Naive thymus-derived CD4-positive, alpha-beta T cell (primary cell): ENCODE results near the gene ABCC2. TPM values are rescaled to one million over a fixed set of nuclear protein-coding genes. Genes with fewer than 3 reads are reported as not detected.

ENCODE experiments used
- ATAC-seq: fragments of 150-1000 bp; cut with Tn5 transposase; 2 replicates; pipeline ENCODE4 v1.10.0; 2021; ENCODE audit warnings: mild to moderate bottlenecking, moderate library complexity
- CTCF ChIA-PET: fragments of 350-600 bp; sonication (Branson Sonifier 250); formaldehyde crosslinking; loops from one replicate; lab custom pipeline; 2021; ENCODE audit warnings: antibody characterized with exemption; lab: Charles Lee
- POLR2A ChIA-PET: fragments of 350-600 bp; sonication (Branson Sonifier 250); formaldehyde crosslinking; loops from one replicate; lab custom pipeline; 2021; ENCODE audit warnings: antibody characterized with exemption, inconsistent platforms; lab: Charles Lee
- DNase-seq, 9 donors: peaks; one replicate each; pipeline versions ENCODE4 v3.0.0 to v3.0.0-alpha.2; 2020 to 2022; ENCODE audit warnings: mixed read lengths in 1 of 9
- H3K27ac ChIP-seq: one replicate; pipeline ENCODE4 v1.7.0; 2013; ENCODE audit warnings: mild to moderate bottlenecking, low read depth, low read length, moderate library complexity
- H3K27me3 ChIP-seq, 2 donors: one replicate each; pipeline ENCODE4 v1.7.0; 2013; ENCODE audit warnings: low read length in 2 of 2, mild to moderate bottlenecking in 2 of 2, moderate library complexity in 2 of 2; ENCODE audit not compliant: control insufficient read depth in 2 of 2, insufficient read depth in 2 of 2
- H3K36me3 ChIP-seq, 3 experiments: 1 replicate in 2 of 3; 2 replicates in 1 of 3; pipeline ENCODE4 v1.7.0; 2013; ENCODE audit warnings: low read length in 3 of 3, mild to moderate bottlenecking in 3 of 3, moderate library complexity in 1 of 3; ENCODE audit not compliant: insufficient read depth in 3 of 3, control insufficient read depth in 2 of 3
- H3K4me1 ChIP-seq, 2 donors: one replicate each; pipeline ENCODE4 v1.7.0; 2013; ENCODE audit warnings: low read length in 2 of 2, mild to moderate bottlenecking in 2 of 2, moderate library complexity in 1 of 2; ENCODE audit not compliant: control insufficient read depth in 2 of 2, insufficient read depth in 2 of 2
- H3K4me3 ChIP-seq: 2 replicates; pipeline ENCODE4 v1.7.0; 2013; ENCODE audit warnings: mild to moderate bottlenecking, low read length
- H3K9me3 ChIP-seq, 3 experiments: 1 replicate in 2 of 3; 2 replicates in 1 of 3; pipeline ENCODE4 v1.7.0; 2013; ENCODE audit warnings: low read length in 3 of 3; ENCODE audit not compliant: control insufficient read depth in 2 of 3
- H3K27ac Mint-ChIP-seq, 9 donors: one replicate each; pipeline ENCODE4 v1.8.0; 2020 to 2022; ENCODE audit warnings: mixed read lengths in 9 of 9, mild to moderate bottlenecking in 8 of 9, moderate library complexity in 5 of 9, inconsistent platforms in 2 of 9
- H3K27me3 Mint-ChIP-seq, 5 donors: one replicate each; pipeline ENCODE4 v1.8.0; 2021 to 2022; ENCODE audit warnings: mixed read lengths in 5 of 5, mild to moderate bottlenecking in 1 of 5
- H3K36me3 Mint-ChIP-seq, 5 donors: one replicate each; pipeline ENCODE4 v1.8.0; 2020 to 2022; ENCODE audit warnings: mixed read lengths in 5 of 5, mild to moderate bottlenecking in 3 of 5, inconsistent platforms in 1 of 5
- H3K4me1 Mint-ChIP-seq, 7 donors: one replicate each; pipeline ENCODE4 v1.8.0; 2020 to 2022; ENCODE audit warnings: mixed read lengths in 7 of 7, mild to moderate bottlenecking in 3 of 7, inconsistent platforms in 1 of 7
- H3K4me3 Mint-ChIP-seq, 10 donors: one replicate each; pipeline ENCODE4 v1.8.0; 2020 to 2022; ENCODE audit warnings: mild to moderate bottlenecking in 10 of 10, mixed read lengths in 10 of 10, moderate library complexity in 6 of 10, inconsistent platforms in 2 of 10
- H3K9me3 Mint-ChIP-seq, 11 donors: one replicate each; pipeline ENCODE4 v1.8.0; 2020 to 2022; ENCODE audit warnings: mixed read lengths in 11 of 11, mild to moderate bottlenecking in 4 of 11, inconsistent platforms in 1 of 11, moderate library complexity in 1 of 11
- intact Hi-C, 2 donors: fragments of 100-400 bp; cut with micrococcal nuclease; formaldehyde crosslinking; loops; one replicate each; pipeline ENCODE4 v1.15.1; 2023
- polyA plus RNA-seq, 2 donors: library from polyadenylated mRNA; unstranded; fragments of 300-500 nt; fragmentation: Illumina TruSeq; gene quantifications; one replicate each; pipeline ENCODE4 v1.2.3, GENCODE V29; 2021
- total RNA-seq, 6 experiments: library from RNA in 5 of 6; stranded (reverse) in 5 of 6; gene quantifications; 1 replicate in 5 of 6; 2 replicates in 1 of 6; pipeline ENCODE4 v1.2.3 and lab custom pipeline; 2021 to 2026

The ABCC2 gene
- total and polyA plus RNA-seq, 7 experiments from 2014 or later: 0.95 to 7.6 (median 2.8) TPM

DNA sequence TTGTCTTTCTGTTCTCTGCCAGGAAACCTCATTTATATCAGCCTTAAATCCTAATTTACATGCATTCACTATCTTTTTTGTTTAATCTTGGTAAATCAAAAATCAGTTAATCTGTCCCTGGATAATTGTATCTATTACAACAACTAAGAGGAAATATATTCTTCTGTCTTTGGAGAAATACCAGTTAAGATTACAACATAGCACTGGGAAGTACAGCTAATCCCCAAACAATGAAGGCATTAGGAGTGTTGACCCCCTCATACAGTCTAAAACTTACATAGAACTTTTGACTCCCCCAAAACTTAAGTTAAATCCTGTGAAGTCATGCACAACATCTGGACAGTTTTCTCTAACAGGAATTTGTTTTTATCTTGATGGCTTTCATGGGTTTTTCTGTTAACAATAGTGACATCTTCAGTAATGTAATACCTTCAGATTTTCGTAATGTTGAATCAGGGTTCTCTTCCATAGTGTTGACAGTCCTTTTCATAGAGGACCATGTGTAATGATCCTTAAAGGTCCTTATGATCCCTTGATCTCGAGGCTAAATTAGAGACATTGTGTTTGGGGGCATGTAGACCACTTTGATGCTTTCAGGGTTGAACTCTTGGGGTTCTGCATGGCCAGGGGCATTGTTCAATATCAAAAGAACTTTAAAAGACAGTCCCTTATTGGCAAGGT is 24.1 kb upstream of the ABCC2 start:
- peaks cover 31 to 87% (median 80%) of the 10 kb centered on the region in 5 donors for H3K36me3 Mint-ChIP-seq
- Histone ChIP-seq H3K9me3 (peaks cover 0 to 6% (median 0%) of the 10 kb centered on the region in 3 experiments), H3K27me3 (no peaks in the 10 kb centered on the region), H3K4me1 (no peaks in the 10 kb centered on the region), H3K4me3 (no peak overlapping the region), H3K36me3 (peaks cover 15 to 68% (median 22%) of the 10 kb centered on the region in 3 experiments), H3K27ac (no peak overlapping the region)
- POLR2A ChIA-PET: no interaction called here
- no peak overlapping the region for H3K27ac Mint-ChIP-seq
- intact Hi-C loops: no loop called here
- H3K27me3 Mint-ChIP-seq: no peaks in the 10 kb centered on the region
- CTCF ChIA-PET: no interaction called here
- H3K4me3 Mint-ChIP-seq: no peak overlapping the region
- ATAC-seq (no peak), DNase-seq (no peak)
- H3K9me3 Mint-ChIP-seq: peaks cover under 1 to 32% (median 7%) of the 10 kb centered on the region in 11 donors
- no peaks in the 10 kb centered on the region for H3K4me1 Mint-ChIP-seq

DNA sequence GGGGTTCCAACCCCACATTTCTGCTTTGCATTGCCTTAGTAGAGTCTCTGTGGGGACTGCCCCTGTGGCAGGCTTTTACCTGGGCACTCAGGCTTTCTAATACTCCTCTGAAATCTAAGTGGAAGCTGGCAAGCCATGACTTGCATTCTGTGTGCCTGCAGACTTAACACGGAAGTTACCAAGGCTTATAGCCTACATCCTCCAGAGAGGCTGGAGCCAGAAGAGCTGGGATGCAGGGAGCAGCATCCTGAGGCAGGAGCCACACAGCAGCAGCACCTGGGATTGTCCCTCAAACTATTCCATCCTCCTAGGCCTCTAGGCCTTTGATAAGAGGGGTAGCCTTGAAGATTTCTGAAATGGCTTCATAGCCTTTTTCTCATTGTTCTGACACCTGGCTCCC is 22.1 kb upstream of the ABCC2 start:
- peaks cover 1 to 42% (median 11%) of the 10 kb centered on the region in 11 donors for H3K9me3 Mint-ChIP-seq
- CTCF ChIA-PET: interaction anchor here (0.6 kb wide), 1 partner anchor 8 kb away, joined by 3 read pairs; no protein-coding TSS in a partner anchor
- no peak overlapping the region for H3K27ac Mint-ChIP-seq
- ATAC-seq (no peak), DNase-seq (no peak)
- peaks cover 0 to 6% (median 0%) of the 10 kb centered on the region in 3 experiments for H3K9me3 ChIP-seq
- no peak overlapping the region for H3K4me3 Mint-ChIP-seq
- no peak overlapping the region for H3K4me3 ChIP-seq
- H3K27me3 ChIP-seq: no peaks in the 10 kb centered on the region
- H3K4me1 ChIP-seq: no peaks in the 10 kb centered on the region
- no peak overlapping the region for H3K27ac ChIP-seq
- POLR2A ChIA-PET: no interaction called here
- peaks cover 15 to 51% (median 16%) of the 10 kb centered on the region in 3 experiments for H3K36me3 ChIP-seq
- no peaks in the 10 kb centered on the region for H3K27me3 Mint-ChIP-seq
- intact Hi-C loops: no loop called here
- H3K36me3 Mint-ChIP-seq: peaks cover 31 to 76% (median 71%) of the 10 kb centered on the region in 5 donors
- H3K4me1 Mint-ChIP-seq: no peaks in the 10 kb centered on the region

DNA sequence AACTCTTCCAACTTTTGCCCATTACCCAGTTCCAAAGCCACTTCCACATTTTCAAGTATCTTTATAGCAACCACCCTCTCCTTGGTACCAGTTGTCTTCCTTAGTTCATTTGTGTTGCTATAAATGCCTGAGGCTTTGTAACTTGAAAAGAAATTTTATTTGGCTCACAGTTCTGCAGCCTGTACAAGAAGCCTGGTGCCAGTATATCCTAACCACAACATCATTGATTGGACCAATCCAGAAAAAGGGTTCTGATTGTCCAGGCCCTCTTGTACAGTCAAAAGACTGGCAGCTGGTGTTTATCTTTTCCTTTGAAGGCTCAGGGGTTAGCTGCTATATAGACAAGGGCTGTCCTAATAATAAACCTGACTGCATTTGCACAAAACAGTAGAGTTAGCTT is 21.1 kb upstream of the ABCC2 start:
- no peaks in the 10 kb centered on the region for H3K27me3 Mint-ChIP-seq
- peaks cover 1 to 42% (median 11%) of the 10 kb centered on the region in 11 donors for H3K9me3 Mint-ChIP-seq
- no peak for DNase-seq
- no peak for ATAC-seq
- CTCF ChIA-PET: no interaction called here
- H3K36me3 Mint-ChIP-seq: peaks cover 31 to 69% (median 60%) of the 10 kb centered on the region in 5 donors
- Histone ChIP-seq H3K36me3 (peaks cover 5 to 40% (median 9%) of the 10 kb centered on the region in 3 experiments), H3K4me3 (no peak overlapping the region), H3K27me3 (no peaks in the 10 kb centered on the region), H3K9me3 (peaks cover 0 to 6% (median 0%) of the 10 kb centered on the region in 3 experiments), H3K4me1 (peaks cover 0 to 4% of the 10 kb centered on the region in 2 donors), H3K27ac (no peak overlapping the region)
- no peak overlapping the region for H3K27ac Mint-ChIP-seq
- intact Hi-C loops: no loop called here
- no peaks in the 10 kb centered on the region for H3K4me1 Mint-ChIP-seq
- POLR2A ChIA-PET: no interaction called here
- no peak overlapping the region for H3K4me3 Mint-ChIP-seq

GRCh38 chr10:99765672-99766301 is 16.7 kb upstream of the ABCC2 start:
- Histone ChIP-seq H3K27ac (no peak overlapping the region), H3K4me1 (peaks cover 0 to 6% of the 10 kb centered on the region in 2 donors), H3K4me3 (no peak overlapping the region), H3K9me3 (no peaks in the 10 kb centered on the region), H3K27me3 (no peaks in the 10 kb centered on the region), H3K36me3 (peaks cover 0 to under 1% (median 0%) of the 10 kb centered on the region in 3 experiments)
- Mint-ChIP-seq H3K36me3 (peaks cover 9 to 38% (median 29%) of the 10 kb centered on the region in 5 donors), H3K4me3 (no peak overlapping the region), H3K27me3 (no peaks in the 10 kb centered on the region), H3K9me3 (peaks cover 0 to 38% (median 13%) of the 10 kb centered on the region in 11 donors), H3K4me1 (no peaks in the 10 kb centered on the region), H3K27ac (no peak overlapping the region)
- DNase-seq: no peak
- no peak for ATAC-seq
- CTCF ChIA-PET: no interaction called here
- POLR2A ChIA-PET: no interaction called here
- intact Hi-C loops: no loop called here

DNA sequence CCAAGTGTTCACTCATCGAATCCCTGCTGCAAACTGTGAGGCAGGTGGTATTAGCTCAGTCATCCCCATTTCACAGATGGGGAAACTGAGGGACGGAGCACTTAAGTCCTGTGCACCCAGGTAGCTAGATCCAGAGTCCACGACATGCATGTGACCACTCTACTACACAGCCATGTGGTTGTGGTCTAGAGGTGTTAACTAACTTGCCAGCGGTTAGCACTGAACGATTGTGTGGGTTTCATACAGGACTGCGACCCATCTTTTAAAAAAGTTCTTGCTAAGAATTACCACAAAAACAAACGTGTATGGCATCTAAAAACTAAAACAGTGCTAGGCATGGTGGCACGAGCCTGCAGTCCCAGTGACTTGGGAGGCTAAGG is 16.1 kb upstream of the ABCC2 start:
- ChIA-PET POLR2A (no interaction called here), CTCF (no interaction called here)
- Histone ChIP-seq H3K4me1 (peaks cover 0 to 6% of the 10 kb centered on the region in 2 donors), H3K4me3 (no peak overlapping the region), H3K36me3 (no peaks in the 10 kb centered on the region), H3K9me3 (no peaks in the 10 kb centered on the region), H3K27me3 (no peaks in the 10 kb centered on the region), H3K27ac (no peak overlapping the region)
- Mint-ChIP-seq H3K27me3 (no peaks in the 10 kb centered on the region), H3K27ac (no peak overlapping the region), H3K4me1 (no peaks in the 10 kb centered on the region), H3K9me3 (peaks cover 0 to 33% (median 13%) of the 10 kb centered on the region in 11 donors), H3K4me3 (no peak overlapping the region), H3K36me3 (peaks cover 8 to 33% (median 25%) of the 10 kb centered on the region in 5 donors)
- peak; percentile 44 for ATAC-seq
- no peak for DNase-seq
- intact Hi-C loops: no loop called here

DNA sequence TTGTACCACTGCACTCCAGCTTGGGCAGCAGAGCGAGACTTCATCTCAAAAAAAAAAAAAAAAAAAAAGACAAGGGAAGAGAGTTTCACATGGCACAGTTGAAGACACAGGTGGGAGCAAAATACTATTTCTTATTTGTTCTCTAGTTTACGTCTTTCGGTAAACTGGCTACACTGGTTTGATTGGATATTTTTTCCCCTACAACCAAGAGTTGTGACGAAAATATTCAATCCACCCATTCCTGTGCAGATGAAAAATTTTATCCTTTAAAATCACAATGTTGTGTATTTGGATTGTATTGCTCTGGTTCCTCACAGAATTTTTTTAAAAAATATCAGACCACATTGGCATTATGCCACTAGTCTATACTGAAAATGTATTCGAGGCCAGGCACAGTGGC is 14.5 kb upstream of the ABCC2 start:
- no peaks in the 10 kb centered on the region for H3K36me3 ChIP-seq
- ChIA-PET CTCF (no interaction called here), POLR2A (no interaction called here)
- no peak overlapping the region for H3K4me3 ChIP-seq
- peaks cover 0 to 21% (median 14%) of the 10 kb centered on the region in 5 donors for H3K36me3 Mint-ChIP-seq
- no peaks in the 10 kb centered on the region for H3K4me1 Mint-ChIP-seq
- H3K27ac ChIP-seq: no peak overlapping the region
- ATAC-seq: no peak
- H3K9me3 Mint-ChIP-seq: peaks cover 0 to 20% (median 7%) of the 10 kb centered on the region in 11 donors
- peaks cover 0 to 6% of the 10 kb centered on the region in 2 donors for H3K4me1 ChIP-seq
- DNase-seq: no peak
- intact Hi-C loops: no loop called here
- H3K27ac Mint-ChIP-seq: no peak overlapping the region
- no peak overlapping the region for H3K4me3 Mint-ChIP-seq
- H3K27me3 ChIP-seq: no peaks in the 10 kb centered on the region
- no peaks in the 10 kb centered on the region for H3K27me3 Mint-ChIP-seq
- no peaks in the 10 kb centered on the region for H3K9me3 ChIP-seq
